LNCaP clone FGC (cell line): ENCODE results near the gene GOLGA5.
"Not testable (repeated sequence)": the region's sequence is repeated elsewhere in the genome, so short reads cannot be mapped to it uniquely, and the experiment has no call there.

Experiments
- DNase-seq: peaks from one replicate; pipeline ENCODE4 v3.0.0-alpha.2; 2011; ENCODE audit warnings: low read depth
- H3K4me3 ChIP-seq: 2 replicates; pipeline ENCODE4 v1.5.1; 2011; ENCODE audit warnings: mild to moderate bottlenecking, low read depth, low read length, control low read depth
- CTCF ChIP-seq: IDR thresholded peaks from 2 replicates; pipeline ENCODE4 v1.5.1; 2012; ENCODE audit warnings: mild to moderate bottlenecking; ENCODE audit not compliant: control insufficient read depth, insufficient read depth; ENCODE audit errors: extremely low read depth

Gene GOLGA5

DNA sequence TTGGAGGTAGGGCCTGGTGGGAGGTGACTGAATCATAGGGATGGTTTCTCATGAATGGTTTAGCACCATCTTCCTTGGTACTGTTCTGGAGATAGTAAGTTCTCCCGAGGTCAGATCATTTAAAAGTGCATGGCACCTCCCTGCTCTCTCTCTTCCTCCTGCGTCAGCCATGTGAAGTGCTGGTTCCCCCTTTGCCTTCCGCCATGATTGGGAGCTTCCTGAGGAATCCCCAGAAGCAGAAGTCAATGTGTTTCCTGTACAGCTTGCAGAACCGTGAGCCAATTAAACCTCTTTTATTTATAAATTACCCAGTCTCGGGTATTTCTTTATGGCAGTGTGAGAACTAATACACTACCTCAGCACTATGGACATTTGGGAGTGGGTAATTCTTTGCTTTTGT lies 40.9 kb upstream of the GOLGA5 start:
- no peak for DNase-seq
- H3K4me3 ChIP-seq, result no peak overlapping the region
- no peak for TF ChIP-seq CTCF

DNA sequence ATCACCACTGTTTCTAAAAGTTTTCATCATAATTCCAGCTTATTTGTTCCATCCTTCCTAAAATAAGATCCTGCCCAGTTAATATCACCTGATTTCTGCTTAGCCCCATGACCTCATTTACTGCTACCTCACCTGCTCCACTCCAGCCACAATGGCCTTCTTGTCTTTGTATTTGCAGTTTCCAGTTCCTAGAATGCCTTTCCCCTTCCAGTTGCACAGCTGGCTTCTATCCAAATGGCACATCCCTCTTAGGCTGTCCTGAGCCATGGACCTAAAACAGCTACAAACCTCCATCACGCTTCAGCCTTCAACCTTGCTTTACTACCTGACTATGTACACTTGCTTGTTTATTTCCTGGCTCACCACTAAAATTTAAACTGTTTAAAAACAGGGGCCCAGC lies 39.1 kb upstream of the GOLGA5 start:
- no peak for DNase-seq
- no peak overlapping the region for H3K4me3 ChIP-seq
- TF ChIP-seq CTCF, result no peak

DNA sequence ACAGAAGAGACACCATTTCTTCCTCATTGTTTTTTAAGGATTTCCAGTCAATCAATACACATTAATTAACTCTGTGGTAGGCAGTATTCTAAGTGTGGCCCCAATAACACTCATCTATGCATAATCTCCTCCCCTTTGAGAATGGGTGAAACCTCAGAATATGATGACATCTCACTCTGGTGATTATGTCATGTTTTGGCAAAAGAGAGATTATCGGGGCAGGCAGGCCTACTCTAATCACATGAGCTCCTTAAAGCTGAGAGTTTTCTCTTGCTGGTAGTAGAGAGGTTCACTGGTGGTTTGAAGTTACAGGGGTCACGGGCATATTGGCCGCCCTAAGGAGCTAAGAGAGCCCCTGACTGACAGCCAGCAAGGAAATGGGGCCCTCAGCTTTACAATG lies 38.6 kb upstream of the GOLGA5 start:
- no peak for DNase-seq
- no peak for TF ChIP-seq CTCF

DNA sequence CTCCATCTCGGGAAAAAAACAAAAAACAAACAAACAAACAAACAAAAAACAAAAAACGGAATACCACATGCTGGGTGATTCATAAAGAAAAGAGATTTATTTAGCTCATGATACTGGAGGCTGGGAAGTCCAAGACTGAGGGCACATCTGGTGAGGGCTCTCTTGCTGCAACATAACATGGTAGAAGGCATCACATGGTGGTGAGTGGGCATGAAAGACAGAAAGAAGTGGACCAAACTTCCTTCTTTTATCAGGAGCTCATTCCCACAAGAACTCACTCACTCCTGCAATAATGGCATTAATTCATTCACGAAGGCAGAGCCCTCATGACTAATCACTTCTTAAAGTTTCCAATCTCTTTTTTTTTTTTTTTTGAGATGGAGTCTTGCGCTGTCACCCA lies 37.7 kb upstream of the GOLGA5 start:
- DNase-seq, result no peak
- no peak overlapping the region for H3K4me3 ChIP-seq
- no peak for TF ChIP-seq CTCF

More for the DNA sequence above, 38.6 kb upstream of the GOLGA5 start:
- H3K4me3 ChIP-seq, result no peak overlapping the region

- TF ChIP-seq CTCF, result no peak
- DNase-seq, result peak; percentile 89
- no peak overlapping the region for H3K4me3 ChIP-seq
Measured at GRCh38 chr14:92759300-92759678, 34.8 kb upstream of the GOLGA5 start.

DNA sequence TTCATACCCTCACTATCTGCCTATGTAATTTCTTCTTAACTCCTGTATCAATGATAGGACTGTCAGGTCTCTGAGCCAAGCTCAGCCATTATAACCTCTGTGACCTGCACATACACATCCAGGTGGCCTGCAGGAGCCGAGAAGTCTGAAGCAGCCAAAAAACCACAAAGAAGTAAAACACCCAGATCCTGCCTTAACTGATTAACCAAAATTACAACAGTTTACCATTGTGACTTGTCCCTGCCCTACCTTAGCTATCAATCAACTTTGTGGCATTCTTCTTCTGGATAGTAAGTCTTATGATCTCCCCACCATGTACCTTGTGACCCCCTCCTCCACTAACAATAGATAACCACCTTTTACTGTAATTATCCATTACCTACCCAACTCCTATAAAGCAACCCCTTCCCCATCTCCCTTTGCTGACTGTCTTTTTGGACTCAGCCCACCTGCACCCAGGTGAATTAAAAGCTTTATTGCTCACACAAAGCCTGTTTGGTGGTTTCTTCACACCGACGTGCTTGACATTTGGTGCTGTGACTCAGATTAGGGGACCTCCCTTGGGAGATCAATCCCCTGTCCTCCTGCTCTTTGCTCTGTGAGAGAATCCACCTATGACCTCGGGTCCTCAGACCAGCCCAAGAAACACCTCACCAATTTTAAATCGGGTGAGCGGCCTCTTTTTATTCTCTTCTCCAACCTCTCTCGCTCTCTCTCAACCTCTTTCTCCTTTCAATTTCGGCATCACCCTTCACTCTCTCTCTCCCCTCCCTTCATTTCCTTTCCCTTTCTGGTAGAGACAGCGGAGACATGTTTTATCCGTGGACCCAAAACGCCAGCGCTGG lies 34.2 kb upstream of the GOLGA5 start:
- no peak for DNase-seq
- H3K4me3 ChIP-seq, result no peak overlapping the region
- TF ChIP-seq CTCF, result no peak

- H3K4me3 ChIP-seq, result no peak overlapping the region
- no peak for TF ChIP-seq CTCF
- no peak for DNase-seq
Measured at GRCh38 chr14:92760524-92760805, 33.6 kb upstream of the GOLGA5 start.

- not testable (repeated sequence) for DNase-seq, H3K4me3 ChIP-seq
Measured at GRCh38 chr14:92763666-92764631, 30.2 kb upstream of the GOLGA5 start.

- not testable (repeated sequence) for H3K4me3 ChIP-seq, DNase-seq
Measured at GRCh38 chr14:92768236-92768635, 25.9 kb upstream of the GOLGA5 start.
